HUDEP-2 (cell line): ENCODE measurements around the gene CADM4.
A peak's percentile ranks its signal among the peaks of the same experiment; 100 is the strongest.

Experiments used
- DNase-seq, 76 experiments: peaks; one replicate each; lab custom pipeline; 2025; ENCODE audit not compliant: unreplicated experiment in 76 of 76; lab: John Stamatoyannopoulos, UW

The CADM4 gene

DNA sequence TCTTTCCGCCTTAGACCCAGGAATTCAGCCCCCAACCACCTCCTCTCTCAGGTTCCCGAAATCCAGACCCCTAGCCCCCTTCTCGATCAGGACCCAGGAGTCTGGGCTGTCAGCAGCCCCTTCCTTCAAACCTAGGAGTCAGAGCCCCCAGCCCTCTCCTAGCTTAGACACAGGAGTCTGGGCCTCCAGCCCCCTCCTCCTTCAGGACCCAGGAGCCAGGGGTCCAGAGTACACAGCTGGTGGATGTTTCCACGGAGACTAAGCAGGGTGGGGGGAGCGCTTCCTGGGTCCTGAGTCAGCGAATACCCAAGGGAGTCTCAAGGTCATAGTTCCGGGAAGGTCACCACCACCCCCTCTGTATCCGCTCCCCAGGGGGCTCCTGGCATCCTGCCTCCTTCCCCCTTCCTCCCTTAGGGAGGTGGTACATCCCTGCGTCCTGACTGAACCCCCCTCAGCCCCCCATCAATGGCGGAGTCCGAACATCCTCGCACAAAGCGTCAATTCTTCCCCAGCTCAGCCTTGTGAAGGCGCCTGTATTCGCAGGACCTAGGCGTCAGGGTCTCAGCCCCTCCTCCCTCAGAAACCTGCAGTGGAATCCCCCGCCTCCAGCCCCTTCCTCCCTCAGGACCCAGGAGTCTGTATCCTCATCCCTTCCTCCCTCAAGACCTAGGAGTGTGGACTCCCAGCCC, 4.6 kb downstream of the CADM4 start:
- no peak for DNase-seq

DNA sequence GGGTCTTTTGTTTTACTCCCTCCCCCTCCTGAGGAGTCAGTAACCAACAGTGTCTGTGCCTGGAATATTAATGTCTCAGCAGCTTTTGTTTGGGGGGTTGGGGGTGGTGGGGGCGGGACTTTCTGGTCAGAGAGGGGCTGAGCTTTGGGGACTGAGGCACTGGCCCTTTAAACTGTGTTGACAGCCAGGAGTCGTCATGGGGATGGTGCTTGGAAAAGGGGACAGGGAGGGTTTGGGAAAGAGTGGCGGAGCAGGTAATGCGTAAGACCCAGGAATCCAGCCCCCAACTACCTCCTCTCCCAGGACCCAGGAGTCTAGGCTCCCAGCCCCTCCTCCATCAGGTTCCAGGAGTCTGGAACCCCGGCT, 5.2 kb downstream of the CADM4 start:
- DNase-seq = no peak

DNA sequence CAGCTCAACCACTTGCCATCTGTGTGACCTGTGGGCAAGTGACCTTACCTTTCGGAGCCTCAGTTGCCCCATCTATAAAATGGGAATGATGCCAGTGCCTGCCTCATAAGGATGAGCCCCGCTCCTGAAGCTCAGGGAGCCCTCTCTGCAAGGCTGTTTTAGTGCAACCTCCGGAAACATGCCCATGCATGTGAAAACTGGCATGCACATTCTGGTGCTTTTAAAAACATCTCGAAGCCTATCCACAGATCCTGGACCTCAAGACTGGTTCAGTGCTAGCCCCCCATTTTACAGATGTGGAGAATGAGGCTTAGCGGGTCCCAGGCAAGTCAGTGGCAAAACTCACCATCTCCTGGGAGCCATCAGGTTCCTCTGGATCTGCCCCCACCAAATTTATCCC, 5.6 kb downstream of the CADM4 start:
- DNase-seq = no peak

DNA sequence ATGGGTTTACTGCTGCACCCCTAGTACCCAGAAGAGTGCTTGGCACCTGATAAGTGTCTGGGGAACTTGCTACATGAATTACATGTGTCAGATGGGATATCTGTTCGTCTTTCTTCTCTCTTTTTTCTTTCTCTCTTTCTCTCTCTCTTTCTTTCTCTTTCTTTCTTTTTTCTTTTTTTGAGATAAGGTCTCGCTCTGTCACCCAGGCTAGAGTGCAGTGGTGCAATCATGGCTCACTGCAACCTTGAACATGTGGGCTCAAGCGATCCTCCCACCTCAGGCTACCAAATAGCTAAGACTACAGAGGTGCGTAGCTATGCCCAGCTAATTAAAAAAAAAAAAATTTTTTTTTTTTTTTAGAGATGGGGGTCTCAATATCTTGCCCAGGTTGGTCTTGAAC, 6.1 kb downstream of the CADM4 start:
- no peak for DNase-seq

DNA sequence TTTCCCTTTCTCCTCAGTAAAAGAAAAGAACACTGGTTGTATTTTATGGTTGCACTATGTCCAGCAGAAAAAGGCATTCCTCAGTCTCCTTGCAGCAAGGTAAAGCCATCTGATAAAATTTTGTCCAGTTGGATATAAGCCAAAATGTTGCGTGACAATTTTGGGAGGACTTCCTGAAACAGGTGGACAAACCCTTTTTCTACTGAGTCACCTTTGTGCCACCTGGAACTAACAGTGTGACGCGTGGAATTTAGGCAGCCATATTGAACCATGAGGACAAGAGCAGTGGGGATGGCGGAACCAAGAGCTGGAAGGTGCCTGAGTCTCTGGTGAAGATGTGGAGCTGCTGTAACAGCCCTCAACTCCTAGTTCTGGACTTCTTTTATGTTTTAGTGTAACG, 8.2 kb downstream of the CADM4 start:
- DNase-seq = no peak

DNA sequence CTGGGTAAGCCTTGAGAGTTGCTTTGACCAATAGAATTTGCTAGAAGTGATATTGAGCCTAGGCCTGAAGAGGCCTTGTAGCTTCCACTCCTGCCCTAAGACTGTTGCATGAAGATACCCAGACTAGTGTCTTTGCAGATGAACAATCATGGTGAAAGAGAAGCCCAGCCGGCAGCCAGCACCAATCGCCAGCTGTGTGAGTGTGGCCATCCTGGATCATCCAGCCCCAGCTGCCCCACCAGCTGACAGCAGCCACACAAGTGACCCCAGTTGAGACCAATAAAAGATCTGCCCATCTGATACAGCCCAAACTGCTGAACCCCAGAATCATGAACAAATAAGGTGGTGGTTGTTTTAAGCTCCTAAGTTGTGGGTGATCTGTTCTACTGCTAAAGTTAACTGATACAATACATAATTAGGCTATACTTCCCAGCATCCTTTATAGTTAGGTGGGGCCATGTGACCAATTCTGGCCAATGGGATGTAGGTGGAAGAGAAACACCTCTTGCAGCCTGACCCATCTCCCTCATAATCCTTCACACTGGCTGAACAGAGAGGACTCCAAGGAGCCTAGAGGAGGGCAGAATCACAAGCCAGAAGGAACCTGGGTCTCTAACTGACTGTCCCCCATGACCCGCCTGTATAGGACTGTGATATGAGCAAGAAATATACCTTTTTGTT, 10.9 kb downstream of the CADM4 start:
- no peak for DNase-seq

DNA sequence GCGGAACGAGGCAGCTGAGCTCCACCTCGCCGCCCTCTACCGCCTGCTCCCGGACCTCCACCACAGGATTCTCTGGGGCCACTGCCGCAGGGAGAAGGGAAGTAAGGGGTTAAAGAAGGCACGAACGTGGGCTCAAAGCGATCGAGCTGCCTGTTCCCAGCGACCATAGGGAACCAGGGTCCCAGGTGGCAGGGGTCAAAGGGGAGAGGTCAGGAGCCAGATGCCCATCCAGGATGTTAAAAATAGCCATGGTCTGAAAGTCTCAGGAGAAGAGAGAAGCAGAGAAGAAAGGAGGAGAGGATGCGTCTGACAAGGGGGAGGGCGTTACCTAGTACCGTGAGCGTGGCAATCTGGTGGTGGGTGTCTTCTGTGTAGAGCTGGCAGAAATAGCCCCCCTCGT, 12.8 kb downstream of the CADM4 start:
- no peak for DNase-seq

DNA sequence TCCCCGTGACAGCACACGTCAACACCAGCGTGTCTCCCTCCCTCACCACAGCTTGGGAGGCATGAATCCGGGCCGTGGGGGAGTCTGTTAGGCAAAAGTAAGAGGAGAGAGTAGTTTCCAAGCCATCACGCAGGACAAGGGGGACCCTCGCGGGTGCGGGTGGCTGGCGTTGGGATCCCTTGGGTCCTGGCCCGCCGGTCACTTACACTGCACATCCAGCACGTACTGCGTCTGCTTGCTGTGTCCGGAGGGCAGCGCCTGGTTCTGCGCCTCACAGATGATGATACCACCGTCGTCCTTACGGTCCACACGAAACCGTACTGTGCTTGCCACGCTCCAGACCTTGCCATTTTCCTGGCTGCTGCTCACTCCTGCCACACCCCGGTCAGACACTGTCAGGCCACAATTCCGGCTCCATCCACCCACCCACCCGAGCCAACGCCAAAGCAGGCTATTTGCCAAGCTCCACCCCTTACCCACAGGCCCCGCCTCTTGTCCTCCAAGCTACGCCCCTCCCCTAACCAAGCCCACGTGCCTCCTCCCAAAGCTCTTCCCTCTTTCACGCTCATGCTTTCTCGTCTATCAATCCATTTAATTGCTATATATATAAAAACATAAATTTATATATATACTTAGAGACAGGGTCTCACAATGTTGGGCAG, 13.6 kb downstream of the CADM4 start:
- peak in 71 of 76 experiments; percentile 15 to 93 (median 75) for DNase-seq

DNA sequence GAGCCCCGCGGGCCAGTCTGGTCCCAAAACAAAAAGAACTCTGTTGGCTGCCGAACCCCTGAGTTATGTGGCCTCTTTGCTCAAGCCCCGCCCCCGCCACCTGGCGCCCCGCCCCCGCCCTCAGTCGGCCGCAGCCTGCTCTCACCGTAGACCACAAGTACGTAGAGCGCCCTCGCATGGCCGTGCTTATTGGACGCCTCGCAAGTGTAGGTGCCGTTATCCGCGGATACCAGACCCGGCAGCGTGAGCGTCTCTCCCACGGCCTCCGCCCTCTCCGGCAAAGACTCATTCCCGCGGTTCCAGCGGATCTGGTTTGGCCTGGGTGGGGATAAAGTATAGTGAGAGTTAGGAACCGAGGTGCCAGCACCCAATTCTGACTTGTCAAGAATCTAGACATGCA, 14.7 kb downstream of the CADM4 start:
- DNase-seq = peak in 75 of 76 experiments; percentile 57 to 96 (median 88)

DNA sequence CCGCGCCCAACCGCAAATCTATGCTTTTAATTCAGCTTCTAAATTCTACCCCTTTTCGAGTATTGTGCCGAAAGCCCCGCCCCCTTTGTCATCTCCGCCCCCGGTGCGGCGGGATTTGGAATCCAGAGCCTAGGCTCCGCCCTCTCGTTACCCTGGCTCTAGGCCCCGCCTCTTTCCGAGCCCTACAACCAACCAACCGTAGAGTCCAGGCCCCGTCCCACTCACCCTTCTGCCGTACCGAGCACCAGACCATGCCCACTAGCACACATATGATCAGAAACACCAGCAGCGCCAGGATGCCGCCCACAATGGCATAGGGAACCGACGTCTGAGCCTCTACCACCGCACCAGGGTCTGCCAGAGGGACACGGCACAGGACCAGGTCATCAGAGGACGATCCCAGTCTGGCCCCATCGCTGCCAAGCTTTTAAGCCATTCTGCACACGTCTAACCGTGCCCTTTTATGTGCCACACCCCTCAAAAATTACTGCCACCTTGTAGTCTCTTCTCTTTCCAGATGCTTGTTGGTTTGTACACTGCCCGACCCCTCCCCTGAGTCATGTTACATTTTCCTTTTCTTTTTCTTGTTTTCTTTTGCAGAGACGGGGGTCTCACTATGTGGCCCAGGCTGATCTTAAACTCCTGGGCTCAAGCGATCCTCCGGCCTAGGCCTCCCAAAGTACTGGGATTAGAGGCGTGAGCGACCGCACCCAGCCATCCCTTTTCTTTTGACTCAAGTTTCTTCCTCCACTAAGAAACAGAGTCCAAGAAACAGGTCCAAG, 15.6 kb downstream of the CADM4 start:
- peak in 67 of 76 experiments; percentile 18 to 86 (median 64) for DNase-seq

DNA sequence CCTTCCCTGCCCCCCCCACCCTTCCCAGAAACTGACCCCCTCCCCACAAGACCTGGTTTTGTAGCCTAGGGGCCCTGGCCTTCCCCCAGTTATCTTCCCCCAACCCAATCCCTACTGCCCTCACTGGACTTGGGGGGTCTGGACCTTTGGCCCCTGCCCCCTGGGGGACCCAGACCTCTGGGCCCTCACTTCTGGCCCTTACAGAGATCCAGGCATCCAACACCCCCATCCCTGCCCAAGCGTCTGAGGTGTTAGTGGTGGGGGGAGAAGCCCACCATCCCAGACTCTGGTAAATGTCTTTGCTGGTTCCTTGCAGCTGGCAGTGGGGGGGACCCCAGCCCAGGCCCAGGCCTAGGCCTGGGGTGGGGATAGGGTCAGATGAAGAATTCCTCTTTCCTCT, 16.7 kb downstream of the CADM4 start:
- DNase-seq = no peak

DNA sequence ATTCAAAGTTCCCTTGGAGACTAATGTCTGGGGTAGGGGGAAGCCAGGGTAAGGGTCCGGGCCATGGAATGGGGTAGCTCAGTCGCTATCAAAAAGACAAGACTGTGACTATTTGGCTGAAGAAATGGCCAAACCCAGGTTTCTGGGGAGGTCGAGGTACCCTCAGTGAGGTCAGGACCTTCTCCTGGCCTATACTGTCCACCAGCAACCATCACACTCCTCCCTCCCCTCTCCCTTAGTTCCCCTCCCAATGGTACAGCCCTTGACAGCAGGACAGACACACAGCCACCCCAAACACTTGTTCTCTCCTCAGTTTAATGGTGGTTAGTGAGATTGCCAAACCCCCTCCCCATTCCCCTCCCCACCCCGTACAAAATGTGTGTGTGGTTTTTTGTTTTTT, 17.6 kb downstream of the CADM4 start:
- DNase-seq = no peak

DNA sequence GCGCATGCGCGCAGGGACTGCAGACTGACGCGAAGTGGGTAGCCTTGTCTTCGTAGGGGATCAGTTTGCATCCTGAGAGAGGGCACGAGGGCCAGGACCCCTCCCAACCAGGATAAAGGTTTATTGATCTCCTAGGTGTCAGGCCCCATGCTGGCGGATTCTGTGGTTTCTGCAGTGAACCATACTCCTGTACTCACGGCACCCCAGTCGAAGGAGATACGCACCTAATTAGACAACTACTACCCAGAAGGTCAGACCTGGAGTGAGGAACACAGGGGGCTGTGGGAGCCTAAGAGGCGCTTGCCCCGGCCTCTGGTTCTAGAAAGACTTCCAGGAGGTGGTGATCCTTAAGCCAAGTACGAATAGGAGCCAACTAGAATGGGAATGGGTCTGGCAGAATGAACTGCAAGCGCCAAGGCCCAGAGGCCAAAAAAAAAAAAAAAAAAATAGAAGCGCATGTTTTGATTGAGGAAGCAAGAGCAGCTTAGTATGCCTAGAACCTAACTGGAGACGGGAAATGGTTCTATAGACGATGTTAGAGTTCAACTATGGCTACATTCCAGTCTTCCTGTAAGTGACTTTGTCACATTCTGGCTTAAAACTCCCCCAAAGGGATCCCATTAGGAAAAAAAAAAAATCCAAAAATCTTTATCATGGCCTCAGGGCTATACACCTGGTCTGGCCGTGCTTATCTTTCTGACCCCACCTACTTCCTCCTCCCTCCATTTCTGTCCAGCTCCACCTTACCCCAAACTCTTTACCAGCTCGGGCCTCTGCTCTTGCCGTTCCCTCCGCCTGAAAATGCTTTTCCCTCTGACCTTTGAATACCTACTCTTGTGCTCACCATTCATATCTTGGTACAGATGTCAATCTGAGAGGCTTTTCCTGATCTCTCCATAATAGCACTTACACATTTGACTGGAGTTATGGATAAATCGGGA, 19.3 kb downstream of the CADM4 start:
- DNase-seq = no peak

DNA sequence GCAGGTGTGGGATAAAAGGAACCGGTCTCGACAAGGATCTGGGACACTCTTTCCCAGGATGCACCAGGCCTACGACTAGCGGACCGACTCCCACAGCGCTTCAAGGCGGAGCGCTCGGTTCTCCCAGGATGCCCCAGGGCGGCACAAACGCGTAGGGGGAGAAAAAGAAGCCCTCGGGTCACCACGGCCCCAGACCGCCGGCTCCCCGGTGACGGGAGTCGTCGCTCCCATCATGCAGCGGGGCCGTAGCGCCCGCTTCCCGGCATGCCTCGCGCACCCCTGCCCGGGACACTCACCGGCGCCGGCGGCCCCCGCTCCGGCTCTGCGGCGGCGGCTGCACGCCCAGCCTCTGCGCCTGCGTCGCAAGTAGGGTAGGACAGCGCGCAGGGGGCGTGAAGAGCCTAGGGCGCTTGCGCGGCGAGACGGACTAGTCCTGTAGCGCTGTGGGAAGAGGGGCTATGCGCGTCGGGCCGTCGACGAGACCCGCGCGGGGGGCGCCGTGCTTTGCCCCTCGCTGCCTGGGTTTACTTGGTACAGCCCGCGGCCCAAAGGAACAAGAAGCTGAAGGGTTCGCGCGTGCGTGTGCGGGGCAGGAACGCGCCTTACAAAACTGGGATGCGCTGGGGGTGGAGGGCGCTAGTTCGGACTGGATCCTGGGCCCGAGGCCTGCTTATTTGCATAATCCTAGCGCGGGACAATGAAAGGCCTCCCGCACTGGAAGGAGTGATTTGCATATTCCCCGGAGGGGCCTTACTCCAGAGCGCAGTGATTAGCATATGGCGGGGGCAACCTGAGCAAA, 20.2 kb downstream of the CADM4 start, which contains the start of gene ZNF428:
TSS of gene ZNF428 (minus strand) at position 368 of the 799 bp plus-strand sequence. CDS start 5,325 bp downstream, outside the sequence.
- DNase-seq = peak in 75 of 76 experiments; percentile 33 to 97 (median 82)

DNA sequence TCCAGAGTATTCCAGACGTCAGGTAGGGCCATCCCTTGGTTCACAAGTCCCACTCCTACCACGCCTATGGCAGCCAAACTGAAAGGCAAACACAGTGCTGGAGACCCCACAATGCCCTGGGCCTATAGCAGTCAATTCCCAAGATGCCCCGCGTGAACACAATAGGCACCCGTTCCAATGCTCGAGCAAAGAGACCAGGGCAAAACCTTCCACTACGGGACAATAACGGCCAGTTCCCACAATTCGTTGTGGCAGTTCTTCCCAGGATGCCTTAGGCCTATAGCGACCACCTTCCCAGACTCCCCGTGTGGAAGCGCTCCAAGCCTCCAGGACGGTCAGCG, 20.8 kb downstream of the CADM4 start:
- peak in 62 of 76 experiments; percentile 27 to 97 (median 70) for DNase-seq

DNA sequence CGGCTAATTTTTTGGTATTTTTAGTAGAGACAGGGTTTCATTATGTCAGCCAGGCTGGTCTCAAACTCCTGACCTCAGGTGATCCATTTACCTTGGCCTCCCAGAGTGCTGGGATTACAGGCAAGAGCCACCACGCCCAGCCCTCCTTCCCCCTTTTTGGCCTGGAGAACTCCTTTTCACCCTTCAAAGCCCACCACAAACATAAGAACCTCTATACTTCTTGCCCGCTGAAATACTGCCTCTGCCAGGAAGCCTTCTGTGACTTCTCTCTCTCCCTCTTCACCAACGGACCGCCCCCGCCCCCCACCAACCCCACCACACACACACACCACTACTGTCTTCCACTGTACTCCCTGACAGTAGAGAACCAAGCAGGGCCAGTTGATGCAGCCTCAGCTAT, 22.7 kb downstream of the CADM4 start:
- no peak for DNase-seq

DNA sequence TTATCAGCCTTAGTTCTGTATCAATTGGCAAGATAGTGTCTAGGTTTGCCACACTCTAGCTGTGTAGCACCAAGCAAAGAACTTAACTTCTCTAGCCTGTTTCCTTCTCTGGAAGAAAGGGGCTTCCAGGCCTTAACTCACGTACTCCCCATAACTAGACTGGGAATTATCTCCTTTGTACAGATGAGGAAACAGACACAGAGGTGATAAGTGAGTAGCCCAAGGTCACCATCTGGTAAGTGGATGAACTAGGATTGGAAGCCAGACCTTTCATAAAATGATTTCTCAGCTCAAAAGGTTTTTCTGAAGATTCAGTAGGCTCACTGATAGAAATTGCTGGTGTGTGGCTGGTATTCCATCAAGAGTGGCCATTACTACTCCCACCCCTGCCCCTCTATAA, 23.3 kb downstream of the CADM4 start:
- peak in 2 of 76 experiments; percentile 15 to 28 for DNase-seq

DNA sequence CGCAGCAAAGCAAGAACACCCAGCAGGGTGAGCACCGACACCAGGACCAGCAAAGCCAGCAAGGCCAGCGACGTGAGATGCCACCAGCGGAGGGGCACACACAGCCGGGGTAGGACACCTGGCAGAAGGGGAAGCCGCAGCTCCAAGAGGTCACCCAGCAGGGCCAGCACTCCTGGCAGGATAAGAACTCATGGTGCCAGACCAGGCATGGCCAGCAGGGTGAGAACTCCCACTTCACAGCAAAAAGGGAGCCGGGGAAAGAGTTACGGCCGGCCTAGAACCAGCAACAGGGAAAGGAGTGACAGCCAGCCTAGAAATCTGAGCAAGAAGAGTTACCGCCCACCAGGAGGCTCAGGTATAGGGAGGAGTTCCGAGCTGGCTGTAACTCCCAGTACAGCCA, 27.3 kb downstream of the CADM4 start:
- DNase-seq = no peak

DNA sequence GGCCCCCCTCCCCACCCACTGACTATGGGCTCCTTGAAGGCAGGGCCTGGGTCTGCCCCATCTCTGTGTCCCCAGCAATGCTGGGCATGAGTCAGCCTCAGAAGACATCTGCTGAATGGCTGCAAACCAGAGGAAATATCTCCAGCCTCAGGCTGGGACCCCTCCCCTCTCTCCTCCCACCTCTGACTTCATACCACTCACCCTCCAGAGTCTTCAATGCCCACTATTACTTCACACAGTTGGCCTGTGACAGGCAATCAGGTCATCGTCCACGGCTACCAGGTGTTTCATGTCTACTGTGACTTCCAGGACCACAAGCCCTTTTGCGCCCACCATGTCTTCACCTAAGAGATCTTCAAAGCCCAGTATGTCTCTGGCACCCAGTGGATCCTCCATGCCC, 27.9 kb downstream of the CADM4 start, which contains the start of gene SRRM5:
TSS of gene SRRM5 (plus strand) at position 301 of the 400 bp plus-strand sequence. CDS start at position 335, 34 bp downstream.
- no peak for DNase-seq
